Endothelial cell of umbilical vein (primary cell): Measurements from ENCODE around the gene IL4I1.

Experiments used
- CTCF ChIP-seq, 2 donors: IDR thresholded peaks; 1 replicate in 1 of 2; 2 replicates in 1 of 2; pipeline ENCODE4 v1.5.1; 2011; ENCODE audit warnings: low read length in 2 of 2, mild to moderate bottlenecking in 2 of 2, moderate library complexity in 2 of 2, control low read depth in 1 of 2, inconsistent platforms in 1 of 2, low read depth in 1 of 2; ENCODE audit not compliant: insufficient read depth in 1 of 2; ENCODE audit errors: extremely low read depth in 1 of 2
- EZH2 ChIP-seq: IDR thresholded peaks from 2 replicates; pipeline ENCODE4 v1.6.1; 2012; ENCODE audit warnings: borderline replicate concordance, low read depth, mild to moderate bottlenecking, moderate library complexity, low read length, inconsistent platforms; ENCODE audit not compliant: severe bottlenecking
- FOS ChIP-seq: IDR thresholded peaks from 2 replicates; pipeline ENCODE4 v1.6.1; 2011; ENCODE audit warnings: mild to moderate bottlenecking, low read length, moderate library complexity, borderline replicate concordance; ENCODE audit not compliant: insufficient read depth
- JUN ChIP-seq: IDR thresholded peaks from 2 replicates; pipeline ENCODE4 v1.6.1; 2011; ENCODE audit warnings: borderline replicate concordance, low read depth; ENCODE audit not compliant: insufficient read length, insufficient read depth
- MAX ChIP-seq: IDR thresholded peaks from 2 replicates; pipeline ENCODE4 v1.6.1; 2011; ENCODE audit not compliant: insufficient read depth, insufficient read length
- MYC ChIP-seq: IDR thresholded peaks from one replicate; pipeline ENCODE4 v1.6.1; 2011; ENCODE audit warnings: mild to moderate bottlenecking, low read depth, low read length
- POLR2A ChIP-seq: IDR thresholded peaks from 2 replicates; pipeline ENCODE4 v1.6.1; 2012; ENCODE audit warnings: low read depth, mild to moderate bottlenecking, control low read depth, low read length
- POLR2AphosphoS5 ChIP-seq: IDR thresholded peaks from 2 replicates; pipeline ENCODE4 v1.6.1; 2012; ENCODE audit warnings: low read depth, mild to moderate bottlenecking, control low read depth, low read length, moderate library complexity; ENCODE audit not compliant: insufficient read depth

GRCh38 chr19:49932041-49932451, 35.4 kb upstream of the IL4I1 start:
- TF ChIP-seq CTCF (IDR thresholded peaks at IDR 0.05; ENCODE audit: extremely low read depth in 1 of 2, insufficient read depth in 1 of 2, low read depth in 1 of 2, low read length in 2 of 2) (no peak), MAX (no peak), POLR2AphosphoS5 (no peak), MYC (no peak), POLR2A (no peak), JUN (no peak), EZH2 (no peak), FOS (no peak)
